CD8-positive, alpha-beta memory T cell (primary cell): ENCODE measurements around the gene COL4A3. TPM values are rescaled to one million over a fixed set of nuclear protein-coding genes. Genes with fewer than 3 reads are reported as not detected.

ENCODE experiments used
- CTCF ChIA-PET: fragments of 350-600 bp; sonication (Branson Sonifier 250); formaldehyde crosslinking; loops from one replicate; lab custom pipeline; 2021; ENCODE audit warnings: antibody characterized with exemption; lab: Charles Lee
- POLR2A ChIA-PET: fragments of 350-600 bp; sonication (Branson Sonifier 250); formaldehyde crosslinking; loops from one replicate; lab custom pipeline; 2021; ENCODE audit warnings: antibody characterized with exemption; lab: Charles Lee
- DNase-seq, 5 donors: peaks; one replicate each; pipeline versions ENCODE4 v3.0.0 to v3.0.0-alpha.2; 2020 to 2022; ENCODE audit warnings: mixed read lengths in 1 of 5
- H3K27ac ChIP-seq: one replicate; pipeline ENCODE4 v1.7.0; 2013; ENCODE audit warnings: low read depth, mild to moderate bottlenecking, low read length, moderate library complexity
- H3K27me3 ChIP-seq: 2 replicates; pipeline ENCODE4 v1.7.0; 2013; ENCODE audit warnings: low read length, mild to moderate bottlenecking; ENCODE audit not compliant: insufficient read depth, poor library complexity, severe bottlenecking
- H3K36me3 ChIP-seq: 2 replicates; pipeline ENCODE4 v1.7.0; 2013; ENCODE audit warnings: mild to moderate bottlenecking, low read length, moderate library complexity; ENCODE audit not compliant: insufficient read depth
- H3K4me1 ChIP-seq: 2 replicates; pipeline ENCODE4 v1.7.0; 2013; ENCODE audit warnings: mild to moderate bottlenecking, low read length, moderate library complexity; ENCODE audit not compliant: insufficient read depth
- H3K4me3 ChIP-seq: 2 replicates; pipeline ENCODE4 v1.7.0; 2013; ENCODE audit warnings: mild to moderate bottlenecking, low read length
- H3K9me3 ChIP-seq: 2 replicates; pipeline ENCODE4 v1.7.0; 2013; ENCODE audit warnings: mild to moderate bottlenecking, low read length
- H3K27ac Mint-ChIP-seq, 8 donors: one replicate each; pipeline ENCODE4 v1.8.0; 2020 to 2021; ENCODE audit warnings: mixed read lengths in 8 of 8, mild to moderate bottlenecking in 6 of 8, inconsistent platforms in 3 of 8, moderate library complexity in 3 of 8
- H3K27me3 Mint-ChIP-seq, 2 donors: one replicate each; pipeline ENCODE4 v1.8.0; 2020 to 2021; ENCODE audit warnings: mixed read lengths in 2 of 2, mild to moderate bottlenecking in 1 of 2, moderate library complexity in 1 of 2
- H3K36me3 Mint-ChIP-seq, 3 donors: one replicate each; pipeline ENCODE4 v1.8.0; 2020 to 2021; ENCODE audit warnings: mixed read lengths in 3 of 3, inconsistent platforms in 1 of 3, mild to moderate bottlenecking in 1 of 3
- H3K4me1 Mint-ChIP-seq, 3 donors: one replicate each; pipeline ENCODE4 v1.8.0; 2020 to 2021; ENCODE audit warnings: mixed read lengths in 3 of 3, inconsistent platforms in 1 of 3, mild to moderate bottlenecking in 1 of 3
- H3K4me3 Mint-ChIP-seq, 7 donors: one replicate each; pipeline ENCODE4 v1.8.0; 2020 to 2021; ENCODE audit warnings: mixed read lengths in 7 of 7, mild to moderate bottlenecking in 6 of 7, moderate library complexity in 4 of 7, inconsistent platforms in 2 of 7
- H3K9me3 Mint-ChIP-seq, 5 donors: one replicate each; pipeline ENCODE4 v1.8.0; 2020 to 2022; ENCODE audit warnings: mixed read lengths in 5 of 5, mild to moderate bottlenecking in 3 of 5, moderate library complexity in 2 of 5, inconsistent platforms in 1 of 5
- polyA plus RNA-seq: library from polyadenylated mRNA; unstranded; fragments of 300-500 nt; fragmentation: Illumina TruSeq; gene quantifications from one replicate; pipeline ENCODE4 v1.2.3, GENCODE V29; 2021
- total RNA-seq, 2 experiments: library from RNA; stranded (reverse); gene quantifications; one replicate each; pipeline ENCODE4 v1.2.3, GENCODE V29; 2021

The COL4A3 gene
- total and polyA plus RNA-seq, 3 experiments from 2014 or later: not detected

DNA sequence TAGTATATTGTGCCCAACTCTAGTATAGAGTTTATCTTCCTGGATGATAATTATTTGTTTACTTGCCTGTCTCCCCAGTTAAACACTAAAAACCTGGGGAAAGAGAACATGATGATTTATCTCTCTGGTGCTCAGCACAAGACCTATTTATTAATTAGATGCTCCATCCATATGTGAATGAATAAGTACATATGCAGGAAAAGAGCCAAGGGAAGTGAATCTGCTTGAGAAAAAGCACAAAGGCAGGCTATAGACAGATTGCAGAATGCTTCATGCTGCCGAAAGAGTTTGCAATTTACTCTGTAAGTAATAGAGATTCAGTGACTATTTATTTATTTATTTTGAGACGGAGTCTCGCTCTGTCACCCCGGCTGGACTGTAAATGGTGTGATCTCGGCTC is 123.3 kb downstream of the COL4A3 start:
- Histone ChIP-seq H3K4me1 (no peaks in the 10 kb centered on the region), H3K9me3 (no peaks in the 10 kb centered on the region), H3K27me3 (no peaks in the 10 kb centered on the region), H3K27ac (no peak overlapping the region), H3K36me3 (no peaks in the 10 kb centered on the region), H3K4me3 (no peak overlapping the region)
- Mint-ChIP-seq H3K4me1 (no peaks in the 10 kb centered on the region), H3K9me3 (peaks cover 0 to 3% (median 2%) of the 10 kb centered on the region in 5 donors), H3K27ac (no peak overlapping the region), H3K4me3 (no peak overlapping the region), H3K36me3 (no peaks in the 10 kb centered on the region), H3K27me3 (peaks cover 0 to 5% of the 10 kb centered on the region in 2 donors)
- CTCF ChIA-PET: no interaction called here
- POLR2A ChIA-PET: no interaction called here
- DNase-seq: no peak

DNA sequence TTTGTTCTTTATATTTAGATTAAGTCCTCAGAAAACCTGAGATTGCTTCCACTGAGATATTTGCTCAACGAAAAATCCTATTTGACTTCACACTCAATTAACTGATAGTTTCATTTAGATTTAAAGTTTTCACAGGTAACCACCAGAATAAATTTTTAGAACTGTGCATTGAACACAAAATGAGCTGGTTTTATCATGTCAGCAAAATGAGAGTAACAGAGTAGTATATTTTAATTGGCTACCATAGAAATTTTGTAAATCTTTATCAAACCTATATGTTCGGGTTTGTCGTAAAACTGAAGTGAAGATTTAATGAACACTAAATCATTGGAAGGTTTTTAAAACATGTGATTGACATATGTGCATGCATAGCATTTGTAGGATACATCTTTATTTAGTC is 127.9 kb downstream of the COL4A3 start:
- Histone ChIP-seq H3K27me3 (no peaks in the 10 kb centered on the region), H3K4me3 (no peak overlapping the region), H3K4me1 (no peaks in the 10 kb centered on the region), H3K36me3 (no peaks in the 10 kb centered on the region), H3K9me3 (no peaks in the 10 kb centered on the region), H3K27ac (no peak overlapping the region)
- H3K9me3 Mint-ChIP-seq: no peaks in the 10 kb centered on the region
- no peak overlapping the region for H3K4me3 Mint-ChIP-seq
- peaks cover 0 to 5% of the 10 kb centered on the region in 2 donors for H3K27me3 Mint-ChIP-seq
- ChIA-PET POLR2A (no interaction called here), CTCF (no interaction called here)
- no peak for DNase-seq
- H3K27ac Mint-ChIP-seq: no peak overlapping the region
- H3K4me1 Mint-ChIP-seq: no peaks in the 10 kb centered on the region
- no peaks in the 10 kb centered on the region for H3K36me3 Mint-ChIP-seq

DNA sequence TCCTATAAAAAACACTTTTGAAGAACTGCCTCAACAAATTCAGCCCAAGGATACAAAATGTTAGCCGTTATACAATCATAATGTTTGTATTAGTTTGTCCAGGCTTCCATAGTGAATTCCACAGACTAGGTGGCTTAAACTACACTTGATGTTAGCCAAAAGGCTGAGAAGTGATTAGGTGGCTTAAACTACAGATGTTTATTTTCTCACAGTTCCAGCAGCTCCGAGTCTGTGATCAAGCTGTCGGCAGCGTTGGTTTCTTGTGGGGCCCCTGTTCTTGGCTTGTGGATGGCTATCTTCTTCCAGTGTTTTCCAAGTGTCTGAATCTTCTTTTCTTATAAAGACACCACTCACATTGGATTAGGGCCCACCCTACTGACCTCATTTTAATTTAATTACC is 129.1 kb downstream of the COL4A3 start:
- no peak overlapping the region for H3K27ac ChIP-seq
- H3K27me3 Mint-ChIP-seq: no peaks in the 10 kb centered on the region
- H3K4me3 Mint-ChIP-seq: no peak overlapping the region
- no peak for DNase-seq
- H3K27ac Mint-ChIP-seq: no peak overlapping the region
- no peaks in the 10 kb centered on the region for H3K27me3 ChIP-seq
- no peaks in the 10 kb centered on the region for H3K36me3 ChIP-seq
- no peak overlapping the region for H3K4me3 ChIP-seq
- no peaks in the 10 kb centered on the region for H3K9me3 Mint-ChIP-seq
- POLR2A ChIA-PET: no interaction called here
- no peaks in the 10 kb centered on the region for H3K4me1 ChIP-seq
- no peaks in the 10 kb centered on the region for H3K36me3 Mint-ChIP-seq
- H3K9me3 ChIP-seq: no peaks in the 10 kb centered on the region
- H3K4me1 Mint-ChIP-seq: no peaks in the 10 kb centered on the region
- CTCF ChIA-PET: no interaction called here

DNA sequence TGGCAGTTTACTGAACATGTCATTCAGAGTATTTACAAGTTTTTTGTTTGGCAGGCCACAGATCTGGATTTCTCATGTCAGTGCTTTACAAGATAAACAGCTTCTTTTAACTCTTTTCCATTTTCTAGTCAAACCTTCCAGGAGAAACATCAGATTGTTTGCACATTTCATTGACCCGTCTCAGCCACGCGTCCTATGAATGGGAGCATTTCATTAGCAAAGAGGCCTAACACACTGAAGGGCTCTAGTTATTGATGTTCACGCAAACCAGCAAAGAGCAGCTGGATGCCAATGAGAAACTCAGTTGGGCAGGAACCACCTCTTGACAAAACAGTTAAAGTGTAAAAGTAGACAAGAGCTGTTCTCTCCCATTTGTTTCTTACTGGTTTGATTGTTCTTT is 131.4 kb downstream of the COL4A3 start:
- Mint-ChIP-seq H3K36me3 (no peaks in the 10 kb centered on the region), H3K9me3 (peaks cover 0 to 1% (median 0%) of the 10 kb centered on the region in 5 donors), H3K4me3 (no peak overlapping the region), H3K4me1 (no peaks in the 10 kb centered on the region), H3K27me3 (peaks cover 0 to 2% of the 10 kb centered on the region in 2 donors), H3K27ac (no peak overlapping the region)
- ChIA-PET POLR2A (no interaction called here), CTCF (no interaction called here)
- Histone ChIP-seq H3K9me3 (no peaks in the 10 kb centered on the region), H3K27me3 (no peaks in the 10 kb centered on the region), H3K36me3 (no peaks in the 10 kb centered on the region), H3K4me1 (no peaks in the 10 kb centered on the region), H3K27ac (no peak overlapping the region), H3K4me3 (no peak overlapping the region)
- no peak for DNase-seq

DNA sequence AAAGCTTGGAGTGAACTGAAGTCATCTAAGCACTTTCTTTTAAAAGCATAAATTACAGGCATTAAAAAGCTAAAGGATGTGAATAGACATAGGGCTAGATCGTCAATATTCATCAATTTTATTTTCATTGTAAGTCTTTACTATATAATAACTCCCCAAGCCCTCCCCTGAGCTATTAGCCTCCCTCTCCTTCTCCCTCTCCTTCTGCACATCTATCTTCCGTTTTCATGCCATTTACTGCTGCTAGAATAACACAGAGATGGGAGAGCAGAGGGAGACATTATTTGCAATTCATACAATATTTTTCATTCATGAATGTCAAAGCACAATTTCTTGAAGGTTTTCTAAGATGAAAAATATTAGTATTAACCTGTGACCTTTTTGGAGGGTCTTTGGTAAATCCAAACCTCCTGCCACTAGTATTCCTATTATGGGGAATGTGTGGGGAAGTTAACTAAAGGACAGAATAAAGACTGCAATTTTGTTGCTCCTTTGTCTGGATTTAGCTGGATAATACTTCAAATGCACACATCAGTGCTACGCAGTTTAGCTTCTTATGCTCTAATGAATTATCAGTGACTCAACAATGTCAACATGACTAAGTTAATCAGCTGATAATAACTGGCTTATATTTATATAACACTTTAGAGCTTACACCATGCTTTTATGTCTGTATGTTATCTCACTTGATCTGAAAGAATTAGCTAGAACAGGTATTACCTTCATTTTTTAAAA is 132.4 kb downstream of the COL4A3 start:
- ChIA-PET CTCF (no interaction called here), POLR2A (no interaction called here)
- no peak for DNase-seq
- H3K4me3 Mint-ChIP-seq: no peak overlapping the region
- H3K9me3 Mint-ChIP-seq: peaks cover 0 to 1% (median 0%) of the 10 kb centered on the region in 5 donors
- H3K27me3 Mint-ChIP-seq: peaks cover 0 to 2% of the 10 kb centered on the region in 2 donors
- no peaks in the 10 kb centered on the region for H3K36me3 ChIP-seq
- H3K27me3 ChIP-seq: no peaks in the 10 kb centered on the region
- H3K4me1 ChIP-seq: no peaks in the 10 kb centered on the region
- H3K9me3 ChIP-seq: no peaks in the 10 kb centered on the region
- no peak overlapping the region for H3K27ac Mint-ChIP-seq
- no peak overlapping the region for H3K27ac ChIP-seq
- no peak overlapping the region for H3K4me3 ChIP-seq
- H3K36me3 Mint-ChIP-seq: no peaks in the 10 kb centered on the region
- no peaks in the 10 kb centered on the region for H3K4me1 Mint-ChIP-seq

DNA sequence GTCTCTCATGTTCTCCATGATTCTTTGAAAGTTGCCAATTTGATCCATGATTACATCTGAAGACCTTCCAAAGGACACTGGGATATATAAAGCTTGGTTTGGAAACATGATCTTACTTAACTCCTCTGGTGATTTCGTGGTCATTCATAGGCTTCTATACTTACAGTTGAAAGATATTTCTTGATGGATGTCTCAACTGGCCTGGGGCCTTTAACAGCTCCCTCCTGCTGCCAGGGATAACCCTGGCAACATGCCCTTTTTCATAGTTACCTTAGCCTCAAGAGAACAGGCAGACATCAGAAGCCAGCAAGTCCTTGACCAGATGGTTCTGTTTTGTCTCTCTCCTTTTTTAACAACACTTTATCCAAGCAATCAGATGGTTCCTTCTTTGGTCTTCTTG is 137.1 kb downstream of the COL4A3 start:
- Mint-ChIP-seq H3K27me3 (peaks cover 0 to 2% of the 10 kb centered on the region in 2 donors), H3K4me3 (no peak overlapping the region), H3K9me3 (peaks cover 0 to 1% (median 0%) of the 10 kb centered on the region in 5 donors), H3K4me1 (no peaks in the 10 kb centered on the region), H3K36me3 (no peaks in the 10 kb centered on the region), H3K27ac (no peak overlapping the region)
- Histone ChIP-seq H3K9me3 (no peaks in the 10 kb centered on the region), H3K36me3 (no peaks in the 10 kb centered on the region), H3K27me3 (no peaks in the 10 kb centered on the region), H3K4me3 (no peak overlapping the region), H3K27ac (no peak overlapping the region), H3K4me1 (no peaks in the 10 kb centered on the region)
- ChIA-PET POLR2A (no interaction called here), CTCF (no interaction called here)
- DNase-seq: no peak

DNA sequence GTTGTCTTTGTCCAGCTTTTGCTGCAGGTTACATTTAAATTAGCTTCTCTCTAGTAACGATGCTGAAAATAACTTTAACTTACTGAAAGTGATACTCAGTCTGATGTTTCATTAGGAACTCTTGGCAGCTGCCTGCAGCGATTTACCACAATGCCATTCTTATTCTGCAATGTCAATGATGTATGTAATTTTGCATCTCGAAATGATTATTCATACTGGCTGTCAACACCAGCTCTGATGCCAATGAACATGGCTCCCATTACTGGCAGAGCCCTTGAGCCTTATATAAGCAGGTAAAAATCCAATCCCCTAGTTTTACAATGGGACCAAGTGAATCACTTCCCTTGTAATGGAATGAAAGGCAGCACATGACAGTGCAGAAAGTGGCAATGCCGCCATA is 144.4 kb downstream of the COL4A3 start:
- Mint-ChIP-seq H3K36me3 (peaks cover 0 to 2% (median 0%) of the 10 kb centered on the region in 3 donors), H3K9me3 (no peaks in the 10 kb centered on the region), H3K4me1 (no peaks in the 10 kb centered on the region), H3K27me3 (peaks cover 4 to 10% of the 10 kb centered on the region in 2 donors), H3K4me3 (no peak overlapping the region), H3K27ac (no peak overlapping the region)
- H3K4me1 ChIP-seq: no peaks in the 10 kb centered on the region
- no peaks in the 10 kb centered on the region for H3K36me3 ChIP-seq
- ChIA-PET POLR2A (no interaction called here), CTCF (no interaction called here)
- H3K9me3 ChIP-seq: no peaks in the 10 kb centered on the region
- H3K27ac ChIP-seq: no peak overlapping the region
- no peak for DNase-seq
- H3K27me3 ChIP-seq: no peaks in the 10 kb centered on the region
- no peak overlapping the region for H3K4me3 ChIP-seq

DNA sequence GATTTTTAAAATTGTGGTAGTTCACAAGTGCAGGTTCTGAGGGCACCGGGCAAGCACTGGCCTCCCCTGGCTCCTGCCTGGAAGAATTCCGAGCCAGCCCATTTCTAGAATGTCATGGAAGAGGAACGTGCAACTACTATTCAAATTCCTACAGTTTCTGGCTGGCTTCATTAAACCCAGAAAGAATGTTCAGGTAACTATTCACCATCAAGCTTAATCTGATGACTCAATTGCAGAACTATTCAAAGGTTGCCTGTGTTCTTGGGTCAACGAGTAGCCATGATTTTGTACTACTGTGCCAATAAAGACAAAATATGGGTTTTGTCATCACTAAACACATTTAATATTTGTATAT is 146.3 kb downstream of the COL4A3 start:
- no peaks in the 10 kb centered on the region for H3K9me3 ChIP-seq
- peaks cover 0 to 2% (median 0%) of the 10 kb centered on the region in 3 donors for H3K36me3 Mint-ChIP-seq
- H3K27me3 ChIP-seq: no peaks in the 10 kb centered on the region
- H3K27me3 Mint-ChIP-seq: peaks cover 4 to 15% of the 10 kb centered on the region in 2 donors
- no peak for DNase-seq
- ChIA-PET CTCF (no interaction called here), POLR2A (no interaction called here)
- H3K27ac ChIP-seq: no peak overlapping the region
- no peaks in the 10 kb centered on the region for H3K36me3 ChIP-seq
- H3K4me3 ChIP-seq: no peak overlapping the region
- H3K9me3 Mint-ChIP-seq: no peaks in the 10 kb centered on the region
- H3K4me1 ChIP-seq: no peaks in the 10 kb centered on the region
- no peak overlapping the region for H3K4me3 Mint-ChIP-seq
- H3K4me1 Mint-ChIP-seq: no peaks in the 10 kb centered on the region
- H3K27ac Mint-ChIP-seq: no peak overlapping the region
